Tongue (tissue), 2 donors: ENCODE results near the gene PCDHB10. TPM values are rescaled to one million over a fixed set of nuclear protein-coding genes. Genes with fewer than 3 reads are reported as not detected.
"Not testable (repeated sequence)": the region's sequence is repeated elsewhere in the genome, so short reads cannot be mapped to it uniquely, and the experiment has no call there.

ENCODE experiments used
- DNase-seq: peaks from one replicate; pipeline ENCODE4 v3.0.0-alpha.2; 2015
- total RNA-seq: library from RNA; depleted of rRNA; stranded (reverse); fragments of >200 nt; gene quantifications from one replicate; pipeline ENCODE4 v1.2.3, GENCODE V29; 2014

The PCDHB10 gene
- total RNA-seq, 1 donor from 2014 or later, result 6.1 TPM

GRCh38 chr5:141188682-141189081 is 3.5 kb upstream of the PCDHB10 start:
- DNase-seq, result not testable (repeated sequence)

GRCh38 chr5:141189131-141189530 is 3.0 kb upstream of the PCDHB10 start:
- not testable (repeated sequence) for DNase-seq

- DNase-seq, result not testable (repeated sequence)
These were observed 2.2 kb downstream of the PCDHB10 start for GRCh38 chr5:141194332-141194731.

GRCh38 chr5:141196363-141196762 is 4.2 kb downstream of the PCDHB10 start:
- no peak for DNase-seq

GRCh38 chr5:141199359-141200235 is 7.4 kb downstream of the PCDHB10 start, which contains the start of gene PCDHB11:
Gene PCDHB11, plus strand, starts transcription at chr5:141199627. Its CDS starts 148 bp downstream, at chr5:141199775.
- peak; percentile 9 for DNase-seq

- not testable (repeated sequence) for DNase-seq
These were observed 9.0 kb downstream of the PCDHB10 start for GRCh38 chr5:141201126-141201525.

GRCh38 chr5:141201646-141202045 is 9.5 kb downstream of the PCDHB10 start:
- DNase-seq, result not testable (repeated sequence)

- DNase-seq, result peak; percentile 15
These were observed 16.3 kb downstream of the PCDHB10 start, which contains the start of gene PCDHB12 for GRCh38 chr5:141208478-141208877. Gene PCDHB12, plus strand, starts transcription at chr5:141208719. Its CDS starts 189 bp downstream, at chr5:141208908.

- DNase-seq, result not testable (repeated sequence)
These were observed 18.1 kb downstream of the PCDHB10 start for GRCh38 chr5:141210281-141210680.

- DNase-seq, result not testable (repeated sequence)
These were observed 18.7 kb downstream of the PCDHB10 start for GRCh38 chr5:141210849-141211248.

- DNase-seq, result peak; percentile 31
These were observed 21.6 kb downstream of the PCDHB10 start, which contains the start of gene PCDHB13 for GRCh38 chr5:141213656-141214339. Gene PCDHB13, plus strand, starts transcription at chr5:141213919. Its CDS starts 205 bp downstream, at chr5:141214124.

GRCh38 chr5:141214583-141214982 is 22.4 kb downstream of the PCDHB10 start:
- DNase-seq, result not testable (repeated sequence)

- not testable (repeated sequence) for DNase-seq
These were observed 23.4 kb downstream of the PCDHB10 start for GRCh38 chr5:141215504-141215903.

- DNase-seq, result not testable (repeated sequence)
These were observed 23.9 kb downstream of the PCDHB10 start for GRCh38 chr5:141216035-141216434.

GRCh38 chr5:141223112-141223783 is 31.1 kb downstream of the PCDHB10 start, which contains the start of gene PCDHB14:
Gene PCDHB14, plus strand, starts transcription at chr5:141223343. Its CDS starts 163 bp downstream, at chr5:141223506.
- DNase-seq, result peak; percentile 46

GRCh38 chr5:141224844-141225243 is 32.7 kb downstream of the PCDHB10 start:
- not testable (repeated sequence) for DNase-seq

GRCh38 chr5:141225421-141225820 is 33.3 kb downstream of the PCDHB10 start:
- DNase-seq, result not testable (repeated sequence)

GRCh38 chr5:141234109-141234667 is 42.0 kb downstream of the PCDHB10 start:
- DNase-seq, result peak; percentile 41

GRCh38 chr5:141235922-141236321 is 43.8 kb downstream of the PCDHB10 start:
- DNase-seq, result not testable (repeated sequence)

GRCh38 chr5:141236516-141237313 is 44.6 kb downstream of the PCDHB10 start:
- no peak for DNase-seq

- no peak for DNase-seq
These were observed 49.3 kb downstream of the PCDHB10 start for GRCh38 chr5:141241496-141241895.
